GM18507 (cell line): ENCODE data around the gene VCL.
"Not testable (repeated sequence)": the region's sequence is repeated elsewhere in the genome, so short reads cannot be mapped to it uniquely, and the experiment has no call there.

Source experiments
- DNase-seq: peaks from one replicate; pipeline ENCODE4 v3.0.0; 2011; ENCODE audit warnings: low read depth; ENCODE audit not compliant: insufficient read length; ENCODE audit errors: extremely low spot score
- FAIRE-seq: peaks from 2 replicates; lab custom pipeline; 2011; peaks lifted over from hg19 to GRCh38; lab: Jason Lieb, UNC

The VCL gene

GRCh38 chr10:73999703-74000102 lies 1.8 kb downstream of the VCL start:
- DNase-seq (no peak), FAIRE-seq (no peak)

- FAIRE-seq: not testable (repeated sequence)
These were observed 2.3 kb downstream of the VCL start for GRCh38 chr10:74000244-74000643.

GRCh38 chr10:74000892-74001669 lies 3.2 kb downstream of the VCL start:
- no peak for DNase-seq
- FAIRE-seq: no peak

More at GRCh38 chr10:74000244-74000643, 2.3 kb downstream of the VCL start:
- not testable (repeated sequence) for DNase-seq

GRCh38 chr10:74006269-74006668 lies 8.4 kb downstream of the VCL start:
- DNase-seq: no peak
- no peak for FAIRE-seq

- FAIRE-seq (peak; percentile 54), DNase-seq (no peak)
These were observed 10.4 kb downstream of the VCL start for GRCh38 chr10:74008212-74008731.

GRCh38 chr10:74011017-74011416 lies 13.1 kb downstream of the VCL start:
- no peak for DNase-seq
- no peak for FAIRE-seq

- DNase-seq: no peak
These were observed 13.9 kb downstream of the VCL start for GRCh38 chr10:74011770-74012169.

GRCh38 chr10:74012480-74012879 lies 14.6 kb downstream of the VCL start:
- no peak for DNase-seq

More at GRCh38 chr10:74011770-74012169, 13.9 kb downstream of the VCL start:
- no peak for FAIRE-seq

GRCh38 chr10:74013004-74013403 lies 15.1 kb downstream of the VCL start:
- FAIRE-seq: no peak
- DNase-seq: no peak

More at GRCh38 chr10:74012480-74012879, 14.6 kb downstream of the VCL start:
- peak; percentile 61 for FAIRE-seq

GRCh38 chr10:74014574-74014973 lies 16.7 kb downstream of the VCL start:
- not testable (repeated sequence) for FAIRE-seq

GRCh38 chr10:74018241-74018640 lies 20.3 kb downstream of the VCL start:
- no peak for FAIRE-seq
- DNase-seq: no peak

More at GRCh38 chr10:74014574-74014973, 16.7 kb downstream of the VCL start:
- DNase-seq: not testable (repeated sequence)

GRCh38 chr10:74021248-74022055 lies 23.5 kb downstream of the VCL start:
- FAIRE-seq: no peak
- no peak for DNase-seq

- DNase-seq (no peak), FAIRE-seq (no peak)
These were observed 25.2 kb downstream of the VCL start for GRCh38 chr10:74022926-74023629.

GRCh38 chr10:74024600-74024999 lies 26.7 kb downstream of the VCL start:
- FAIRE-seq: no peak

GRCh38 chr10:74025380-74025978 lies 27.6 kb downstream of the VCL start:
- DNase-seq (no peak), FAIRE-seq (no peak)

More at GRCh38 chr10:74024600-74024999, 26.7 kb downstream of the VCL start:
- DNase-seq: no peak

GRCh38 chr10:74026428-74027015 lies 28.6 kb downstream of the VCL start:
- FAIRE-seq (no peak), DNase-seq (no peak)

GRCh38 chr10:74027702-74028101 lies 29.8 kb downstream of the VCL start:
- FAIRE-seq (no peak), DNase-seq (no peak)

GRCh38 chr10:74029943-74030342 lies 32.0 kb downstream of the VCL start:
- no peak for FAIRE-seq
- no peak for DNase-seq

GRCh38 chr10:74032208-74032607 lies 34.3 kb downstream of the VCL start:
- not testable (repeated sequence) for DNase-seq, FAIRE-seq
